ENCODE results near the gene TNIK. TPM values are rescaled to one million over a fixed set of nuclear protein-coding genes. Genes with fewer than 3 reads are reported as not detected.
"Not testable (repeated sequence)": the region's sequence is repeated elsewhere in the genome, so short reads cannot be mapped to it uniquely, and the experiment has no call there.

The TNIK gene
- total RNA-seq, 1 experiment from 2014 or later = not detected

DNA sequence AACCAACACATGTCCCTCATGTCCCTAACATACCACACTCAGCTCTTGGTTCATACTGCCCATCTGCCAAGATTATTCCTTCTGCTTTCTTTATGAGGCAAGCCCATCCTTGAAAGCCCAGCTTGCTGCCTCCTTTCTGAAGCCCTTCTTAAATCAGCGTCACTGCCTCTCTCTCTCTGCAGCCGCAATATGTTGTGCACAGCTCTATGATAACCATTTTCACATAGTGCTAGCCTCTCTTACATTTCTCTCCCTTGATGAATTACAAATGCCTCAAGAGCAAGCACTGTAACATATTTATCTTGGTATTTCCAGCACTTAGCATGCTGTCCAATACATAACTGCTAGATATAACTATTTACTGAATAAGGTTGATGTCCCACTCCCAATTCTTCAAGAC lies 86.5 kb downstream of the TNIK start:
- H3K9ac ChIP-seq (ENCODE audit: low read length) = no peak overlapping the region
- H3K4me2 ChIP-seq (ENCODE audit: low read depth, low read length, poor library complexity, severe bottlenecking) = no peak overlapping the region
- no peak overlapping the region for H3K4me3 ChIP-seq (ENCODE audit: low read length)
- no peaks in the 10 kb centered on the region for H3K4me1 ChIP-seq (ENCODE audit: low read length)
- no peak for DNase-seq
- no peaks in the 10 kb centered on the region for H3K79me2 ChIP-seq (ENCODE audit: low read length)
- H3K9me3 ChIP-seq (ENCODE audit: low read length) = no peaks in the 10 kb centered on the region
- H4K20me1 ChIP-seq (ENCODE audit: insufficient read depth, low read depth, low read length) = no peaks in the 10 kb centered on the region
- H2AFZ ChIP-seq (ENCODE audit: low read length) = no peak overlapping the region
- no peaks in the 10 kb centered on the region for H3K27me3 ChIP-seq (ENCODE audit: low read length)
- H3K9me2 ChIP-seq (replicated peaks; ENCODE audit: insufficient read depth, low read length) = no peaks in the 10 kb centered on the region
- no peak overlapping the region for H3K27ac ChIP-seq (ENCODE audit: low read length)
- H3K36me3 ChIP-seq (ENCODE audit: insufficient read depth, low read length) = no peaks in the 10 kb centered on the region

GRCh38 chr3:171372694-171373093 lies 87.5 kb downstream of the TNIK start:
- H3K27me3 ChIP-seq (ENCODE audit: low read length) = no peaks in the 10 kb centered on the region
- no peak for DNase-seq
- H3K9ac ChIP-seq (ENCODE audit: low read length) = no peak overlapping the region
- H3K4me3 ChIP-seq (ENCODE audit: low read length) = no peak overlapping the region
- no peak overlapping the region for H3K4me2 ChIP-seq (ENCODE audit: low read depth, low read length, poor library complexity, severe bottlenecking)
- H3K27ac ChIP-seq (ENCODE audit: low read length) = no peak overlapping the region
- no peak overlapping the region for H2AFZ ChIP-seq (ENCODE audit: low read length)
- H3K9me2 ChIP-seq (replicated peaks; ENCODE audit: insufficient read depth, low read length) = no peaks in the 10 kb centered on the region
- H3K9me3 ChIP-seq (ENCODE audit: low read length) = no peaks in the 10 kb centered on the region
- H3K36me3 ChIP-seq (ENCODE audit: insufficient read depth, low read length) = no peaks in the 10 kb centered on the region
- H3K79me2 ChIP-seq (ENCODE audit: low read length) = no peaks in the 10 kb centered on the region
- H4K20me1 ChIP-seq (ENCODE audit: insufficient read depth, low read depth, low read length) = no peaks in the 10 kb centered on the region
- H3K4me1 ChIP-seq (ENCODE audit: low read length) = no peaks in the 10 kb centered on the region

- Histone ChIP-seq H3K9me3 (ENCODE audit: low read length) (no peaks in the 10 kb centered on the region), H3K27ac (ENCODE audit: low read length) (no peak overlapping the region), H3K4me1 (ENCODE audit: low read length) (no peaks in the 10 kb centered on the region), H3K79me2 (ENCODE audit: low read length) (no peaks in the 10 kb centered on the region), H3K27me3 (ENCODE audit: low read length) (no peaks in the 10 kb centered on the region), H3K9ac (ENCODE audit: low read length) (no peak overlapping the region), H3K9me2 (replicated peaks; ENCODE audit: insufficient read depth, low read length) (no peaks in the 10 kb centered on the region), H3K4me2 (ENCODE audit: low read depth, low read length, poor library complexity, severe bottlenecking) (no peak overlapping the region), H4K20me1 (ENCODE audit: insufficient read depth, low read depth, low read length) (no peaks in the 10 kb centered on the region), H2AFZ (ENCODE audit: low read length) (no peak overlapping the region), H3K36me3 (ENCODE audit: insufficient read depth, low read length) (no peaks in the 10 kb centered on the region), H3K4me3 (ENCODE audit: low read length) (no peak overlapping the region)
- no peak for DNase-seq
Measured at GRCh38 chr3:171371354-171371753, 88.9 kb downstream of the TNIK start.

DNA sequence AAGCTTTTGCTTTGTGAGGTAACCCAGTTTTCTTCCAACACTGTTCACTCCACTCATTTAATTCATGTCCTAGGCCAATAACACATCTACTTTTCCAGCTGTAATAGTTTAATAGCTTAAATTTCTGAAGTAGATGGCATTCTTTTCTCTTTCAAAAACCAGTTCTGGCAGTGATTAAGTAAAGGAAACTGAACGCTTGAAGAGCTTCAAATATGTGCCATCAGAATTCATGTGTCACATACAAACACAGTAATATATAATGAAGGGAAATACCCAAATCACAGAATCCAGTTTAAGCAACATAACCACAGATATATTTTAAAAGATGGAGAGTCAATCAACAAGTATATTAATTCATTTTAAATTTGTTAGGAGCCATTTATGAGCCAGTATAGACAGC lies 91.0 kb downstream of the TNIK start:
- no peaks in the 10 kb centered on the region for H3K79me2 ChIP-seq (ENCODE audit: low read length)
- no peak overlapping the region for H3K27ac ChIP-seq (ENCODE audit: low read length)
- H3K4me1 ChIP-seq (ENCODE audit: low read length) = no peaks in the 10 kb centered on the region
- no peak for DNase-seq
- H3K36me3 ChIP-seq (ENCODE audit: insufficient read depth, low read length) = no peaks in the 10 kb centered on the region
- no peaks in the 10 kb centered on the region for H3K9me2 ChIP-seq (replicated peaks; ENCODE audit: insufficient read depth, low read length)
- H3K27me3 ChIP-seq (ENCODE audit: low read length) = no peaks in the 10 kb centered on the region
- H3K4me2 ChIP-seq (ENCODE audit: low read depth, low read length, poor library complexity, severe bottlenecking) = no peak overlapping the region
- no peaks in the 10 kb centered on the region for H3K9me3 ChIP-seq (ENCODE audit: low read length)
- H4K20me1 ChIP-seq (ENCODE audit: insufficient read depth, low read depth, low read length) = no peaks in the 10 kb centered on the region
- H3K4me3 ChIP-seq (ENCODE audit: low read length) = no peak overlapping the region
- no peak overlapping the region for H2AFZ ChIP-seq (ENCODE audit: low read length)
- no peak overlapping the region for H3K9ac ChIP-seq (ENCODE audit: low read length)

GRCh38 chr3:171366738-171367137 lies 93.5 kb downstream of the TNIK start:
- H3K9ac ChIP-seq (ENCODE audit: low read length); H3K27ac ChIP-seq (ENCODE audit: low read length); H3K9me2 ChIP-seq (replicated peaks; ENCODE audit: insufficient read depth, low read length); H3K79me2 ChIP-seq (ENCODE audit: low read length); H3K27me3 ChIP-seq (ENCODE audit: low read length); H3K4me3 ChIP-seq (ENCODE audit: low read length); DNase-seq; H2AFZ ChIP-seq (ENCODE audit: low read length); H3K4me1 ChIP-seq (ENCODE audit: low read length); H4K20me1 ChIP-seq (ENCODE audit: insufficient read depth, low read depth, low read length); H3K9me3 ChIP-seq (ENCODE audit: low read length); H3K4me2 ChIP-seq (ENCODE audit: low read depth, low read length, poor library complexity, severe bottlenecking); H3K36me3 ChIP-seq (ENCODE audit: insufficient read depth, low read length): not testable (repeated sequence)

GRCh38 chr3:171366043-171366442 lies 94.2 kb downstream of the TNIK start:
- no peak overlapping the region for H3K4me3 ChIP-seq (ENCODE audit: low read length)
- no peak overlapping the region for H2AFZ ChIP-seq (ENCODE audit: low read length)
- no peaks in the 10 kb centered on the region for H3K9me2 ChIP-seq (replicated peaks; ENCODE audit: insufficient read depth, low read length)
- no peaks in the 10 kb centered on the region for H3K9me3 ChIP-seq (ENCODE audit: low read length)
- no peak overlapping the region for H3K9ac ChIP-seq (ENCODE audit: low read length)
- H3K4me2 ChIP-seq (ENCODE audit: low read depth, low read length, poor library complexity, severe bottlenecking) = no peak overlapping the region
- no peaks in the 10 kb centered on the region for H3K27me3 ChIP-seq (ENCODE audit: low read length)
- no peak for DNase-seq
- no peaks in the 10 kb centered on the region for H4K20me1 ChIP-seq (ENCODE audit: insufficient read depth, low read depth, low read length)
- no peaks in the 10 kb centered on the region for H3K36me3 ChIP-seq (ENCODE audit: insufficient read depth, low read length)
- no peaks in the 10 kb centered on the region for H3K79me2 ChIP-seq (ENCODE audit: low read length)
- H3K27ac ChIP-seq (ENCODE audit: low read length) = no peak overlapping the region
- no peaks in the 10 kb centered on the region for H3K4me1 ChIP-seq (ENCODE audit: low read length)

DNA sequence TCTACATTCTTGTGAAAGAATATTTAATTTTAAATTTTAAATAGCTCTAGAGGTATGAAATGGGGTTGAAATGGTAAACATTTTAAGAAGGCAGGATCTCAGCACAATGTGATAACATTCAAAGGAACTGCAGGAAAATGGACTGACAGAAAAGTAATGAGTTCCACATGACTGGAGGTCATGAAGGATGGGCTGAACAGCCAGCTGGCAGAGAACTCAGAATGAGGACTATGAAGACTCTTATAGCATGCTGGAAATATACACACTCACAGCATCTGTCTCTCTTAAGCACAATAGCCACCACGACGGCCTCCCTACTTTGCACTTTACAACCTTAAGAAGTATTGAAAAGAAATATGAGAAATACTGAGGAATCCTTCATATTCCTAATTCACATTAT lies 94.7 kb downstream of the TNIK start:
- Histone ChIP-seq H3K79me2 (ENCODE audit: low read length) (no peaks in the 10 kb centered on the region), H3K9ac (ENCODE audit: low read length) (no peak overlapping the region), H3K4me1 (ENCODE audit: low read length) (no peaks in the 10 kb centered on the region), H3K27me3 (ENCODE audit: low read length) (no peaks in the 10 kb centered on the region), H3K4me3 (ENCODE audit: low read length) (no peak overlapping the region), H4K20me1 (ENCODE audit: insufficient read depth, low read depth, low read length) (no peaks in the 10 kb centered on the region), H3K9me3 (ENCODE audit: low read length) (no peaks in the 10 kb centered on the region), H3K9me2 (replicated peaks; ENCODE audit: insufficient read depth, low read length) (no peaks in the 10 kb centered on the region), H3K36me3 (ENCODE audit: insufficient read depth, low read length) (no peaks in the 10 kb centered on the region), H3K4me2 (ENCODE audit: low read depth, low read length, poor library complexity, severe bottlenecking) (no peak overlapping the region), H2AFZ (ENCODE audit: low read length) (no peak overlapping the region), H3K27ac (ENCODE audit: low read length) (no peak overlapping the region)
- no peak for DNase-seq

GRCh38 chr3:171364500-171364899 lies 95.7 kb downstream of the TNIK start:
- no peak overlapping the region for H3K4me2 ChIP-seq (ENCODE audit: low read depth, low read length, poor library complexity, severe bottlenecking)
- H3K27me3 ChIP-seq (ENCODE audit: low read length) = no peaks in the 10 kb centered on the region

GRCh38 chr3:171363202-171363601 lies 97.0 kb downstream of the TNIK start:
- H3K4me2 ChIP-seq (ENCODE audit: low read depth, low read length, poor library complexity, severe bottlenecking) = no peak overlapping the region
- no peaks in the 10 kb centered on the region for H3K9me3 ChIP-seq (ENCODE audit: low read length)
- no peak overlapping the region for H3K9ac ChIP-seq (ENCODE audit: low read length)
- H3K36me3 ChIP-seq (ENCODE audit: insufficient read depth, low read length) = no peaks in the 10 kb centered on the region
- DNase-seq = no peak
- H3K27ac ChIP-seq (ENCODE audit: low read length) = no peak overlapping the region
- H3K27me3 ChIP-seq (ENCODE audit: low read length) = no peaks in the 10 kb centered on the region
- H2AFZ ChIP-seq (ENCODE audit: low read length) = no peak overlapping the region
- H3K9me2 ChIP-seq (replicated peaks; ENCODE audit: insufficient read depth, low read length) = no peaks in the 10 kb centered on the region
- H4K20me1 ChIP-seq (ENCODE audit: insufficient read depth, low read depth, low read length) = no peaks in the 10 kb centered on the region
- H3K79me2 ChIP-seq (ENCODE audit: low read length) = no peaks in the 10 kb centered on the region
- no peak overlapping the region for H3K4me3 ChIP-seq (ENCODE audit: low read length)
- H3K4me1 ChIP-seq (ENCODE audit: low read length) = no peaks in the 10 kb centered on the region

More at GRCh38 chr3:171364500-171364899, 95.7 kb downstream of the TNIK start:
- no peaks in the 10 kb centered on the region for H3K9me2 ChIP-seq (replicated peaks; ENCODE audit: insufficient read depth, low read length)
- H3K9me3 ChIP-seq (ENCODE audit: low read length) = no peaks in the 10 kb centered on the region
- no peaks in the 10 kb centered on the region for H3K4me1 ChIP-seq (ENCODE audit: low read length)
- no peak overlapping the region for H3K9ac ChIP-seq (ENCODE audit: low read length)
- DNase-seq = no peak
- no peaks in the 10 kb centered on the region for H3K79me2 ChIP-seq (ENCODE audit: low read length)
- H3K27ac ChIP-seq (ENCODE audit: low read length) = no peak overlapping the region
- H3K4me3 ChIP-seq (ENCODE audit: low read length) = no peak overlapping the region
- H4K20me1 ChIP-seq (ENCODE audit: insufficient read depth, low read depth, low read length) = no peaks in the 10 kb centered on the region
- H3K36me3 ChIP-seq (ENCODE audit: insufficient read depth, low read length) = no peaks in the 10 kb centered on the region
- H2AFZ ChIP-seq (ENCODE audit: low read length) = no peak overlapping the region
